Endothelial cell of umbilical vein (primary cell): ENCODE measurements around the gene WNT9B. TPM values are rescaled to one million over a fixed set of nuclear protein-coding genes. Genes with fewer than 3 reads are reported as not detected.

Experiments used
- BruUV-seq: library from RNA; stranded (reverse); fragments of 400-500 nt; replicated peaks from 2 replicates; lab custom pipeline; 2021; lab: Mats Ljungman, UMichigan
- CTCF ChIA-PET: fragments of 300-600, 350-600 bp; sonication (Branson Sonifier 250); formaldehyde crosslinking; loops from one replicate; lab custom pipeline; 2021; ENCODE audit warnings: antibody characterized with exemption, inconsistent platforms; lab: Charles Lee
- POLR2A ChIA-PET: fragments of 300-600, 350-600 bp; sonication (Branson Sonifier 250); formaldehyde crosslinking; loops from one replicate; lab custom pipeline; 2021; ENCODE audit warnings: antibody characterized with exemption, inconsistent platforms; lab: Charles Lee
- DNase-seq: peaks from one replicate; pipeline ENCODE4 v3.0.0-alpha.2; 2011; ENCODE audit warnings: low read depth, low spot score
- FAIRE-seq: peaks from 2 replicates; lab custom pipeline; 2011; peaks lifted over from hg19 to GRCh38; lab: Jason Lieb, UNC
- H2AFZ ChIP-seq: 2 replicates; pipeline ENCODE4 v1.6.0; 2012; ENCODE audit warnings: low read depth, low read length, control low read depth, inconsistent platforms
- H3K27ac ChIP-seq: 2 replicates; pipeline ENCODE4 v1.5.1; 2011; ENCODE audit warnings: low read depth, mild to moderate bottlenecking, control low read depth, low read length, moderate library complexity; ENCODE audit not compliant: insufficient read depth
- H3K27me3 ChIP-seq, 2 experiments: 2 replicates each; pipeline versions ENCODE4 v1.6.0 to v1.6.1; 2011; ENCODE audit warnings: low read length in 2 of 2, mixed read lengths in 1 of 2; ENCODE audit not compliant: control insufficient read depth in 2 of 2, insufficient read depth in 2 of 2
- H3K36me3 ChIP-seq, 2 experiments: 2 replicates in 1 of 2; 3 replicates in 1 of 2; pipeline ENCODE4 v1.5.1; 2011; ENCODE audit warnings: low read length in 2 of 2, mild to moderate bottlenecking in 1 of 2, moderate library complexity in 1 of 2; ENCODE audit not compliant: control insufficient read depth in 2 of 2, insufficient read depth in 2 of 2; ENCODE audit errors: extremely low read depth in 1 of 2
- H3K4me1 ChIP-seq: 3 replicates; pipeline ENCODE4 v1.5.1; 2011; ENCODE audit warnings: mild to moderate bottlenecking, low read length; ENCODE audit not compliant: control insufficient read depth, insufficient read depth; ENCODE audit errors: extremely low read depth
- H3K4me2 ChIP-seq: 2 replicates; pipeline ENCODE4 v1.6.1; 2011; ENCODE audit warnings: low read length, control low read depth, mixed read lengths; ENCODE audit not compliant: insufficient read depth
- H3K4me3 ChIP-seq, 3 experiments: fragments of 200-600 bp in 1 of 3; sonication (generic), shearing (Covaris generic) in 1 of 3; replicated peaks in 1 of 3; 2 replicates each; pipeline ENCODE4 v1.5.1; 2011 to 2016; ENCODE audit warnings: control low read depth in 3 of 3, low read length in 3 of 3, mild to moderate bottlenecking in 2 of 3, inconsistent platforms in 1 of 3, low read depth in 1 of 3, moderate library complexity in 1 of 3; ENCODE audit not compliant: insufficient read depth in 1 of 3
- H3K79me2 ChIP-seq: 2 replicates; pipeline ENCODE4 v1.6.0; 2012; ENCODE audit warnings: low read length, inconsistent platforms; ENCODE audit not compliant: control insufficient read depth, insufficient read depth
- H3K9ac ChIP-seq: replicated peaks from 2 replicates; pipeline ENCODE3; 2011; ENCODE audit warnings: low read length, control low read depth; ENCODE audit not compliant: insufficient read depth; ENCODE audit errors: extremely low read depth
- H3K9me1 ChIP-seq: replicated peaks from 3 replicates; pipeline ENCODE4 v1.6.0; 2011; ENCODE audit warnings: mild to moderate bottlenecking, low read length; ENCODE audit not compliant: control insufficient read depth, insufficient read depth; ENCODE audit errors: extremely low read depth
- H3K9me3 ChIP-seq: replicated peaks from 2 replicates; pipeline ENCODE4 v1.5.1; 2012; ENCODE audit warnings: low read length, inconsistent platforms; ENCODE audit not compliant: control insufficient read depth, insufficient read depth
- H4K20me1 ChIP-seq: replicated peaks from 2 replicates; pipeline ENCODE3; 2011; ENCODE audit warnings: mild to moderate bottlenecking, low read length; ENCODE audit not compliant: control insufficient read depth, insufficient read depth; ENCODE audit errors: extremely low read depth
- CTCF ChIP-seq, 2 donors: IDR thresholded peaks; 1 replicate in 1 of 2; 2 replicates in 1 of 2; pipeline ENCODE4 v1.5.1; 2011; ENCODE audit warnings: low read length in 2 of 2, mild to moderate bottlenecking in 2 of 2, moderate library complexity in 2 of 2, control low read depth in 1 of 2, inconsistent platforms in 1 of 2, low read depth in 1 of 2; ENCODE audit not compliant: insufficient read depth in 1 of 2; ENCODE audit errors: extremely low read depth in 1 of 2
- EZH2 ChIP-seq: IDR thresholded peaks from 2 replicates; pipeline ENCODE4 v1.6.1; 2012; ENCODE audit warnings: borderline replicate concordance, low read depth, mild to moderate bottlenecking, moderate library complexity, low read length, inconsistent platforms; ENCODE audit not compliant: severe bottlenecking
- FOS ChIP-seq: IDR thresholded peaks from 2 replicates; pipeline ENCODE4 v1.6.1; 2011; ENCODE audit warnings: mild to moderate bottlenecking, low read length, moderate library complexity, borderline replicate concordance; ENCODE audit not compliant: insufficient read depth
- GATA2 ChIP-seq: IDR thresholded peaks from 2 replicates; pipeline ENCODE4 v1.7.0; 2011; ENCODE audit warnings: low read depth, mild to moderate bottlenecking, moderate library complexity, mixed read lengths, low read length; ENCODE audit not compliant: insufficient read length, insufficient read depth
- JUN ChIP-seq: IDR thresholded peaks from 2 replicates; pipeline ENCODE4 v1.6.1; 2011; ENCODE audit warnings: borderline replicate concordance, low read depth; ENCODE audit not compliant: insufficient read length, insufficient read depth
- MAX ChIP-seq: IDR thresholded peaks from 2 replicates; pipeline ENCODE4 v1.6.1; 2011; ENCODE audit not compliant: insufficient read depth, insufficient read length
- MYC ChIP-seq: IDR thresholded peaks from one replicate; pipeline ENCODE4 v1.6.1; 2011; ENCODE audit warnings: mild to moderate bottlenecking, low read depth, low read length
- POLR2A ChIP-seq: IDR thresholded peaks from 2 replicates; pipeline ENCODE4 v1.6.1; 2012; ENCODE audit warnings: low read depth, mild to moderate bottlenecking, control low read depth, low read length
- POLR2AphosphoS5 ChIP-seq: IDR thresholded peaks from 2 replicates; pipeline ENCODE4 v1.6.1; 2012; ENCODE audit warnings: low read depth, mild to moderate bottlenecking, control low read depth, low read length, moderate library complexity; ENCODE audit not compliant: insufficient read depth
- dilution Hi-C: fragments of 300-500 bp; cut with MboI; formaldehyde crosslinking; loops from one replicate; pipeline ENCODE4 v1.15.0; 2019; ENCODE audit warnings: low sequenced_read_pairs; ENCODE audit not compliant: extremely low pct_ligation_motif_present
- intact Hi-C: fragments of 100-400 bp; cut with micrococcal nuclease; formaldehyde crosslinking; loops from one replicate; pipeline ENCODE4 v1.10.0; 2022
- polyA plus RNA-seq, 4 experiments: library from polyadenylated mRNA; depleted of rRNA in 3 of 4; stranded (reverse) in 3 of 4; unstranded in 1 of 4; fragments of >200 nt; gene quantifications; 2 replicates each; pipeline versions ENCODE4 v1.2.1 to v1.2.3, GENCODE V29; 2011 to 2012; ENCODE audit warnings: missing spikeins in 1 of 4
- total RNA-seq: library from RNA; stranded (reverse); gene quantifications from 2 replicates; pipeline ENCODE4 v1.2.3, GENCODE V29; 2021

The WNT9B gene
- total and polyA plus RNA-seq, 2 donors (not counting 3 experiments of a cell fraction or from before 2014, with no cell fraction given) = not detected

GRCh38 chr17:46815474-46816353 is 35.7 kb upstream of the WNT9B start:
- ChIA-PET CTCF (interaction anchor here (0.7 to 2.7 kb wide), 5 partner anchors 10 to 127 kb away, joined by 3 to 11 read pairs (median 8); no protein-coding TSS in a partner anchor), POLR2A (no interaction called here)
- Histone ChIP-seq H3K4me3 (no peak overlapping the region), H3K4me1 (no peaks in the 10 kb centered on the region), H4K20me1 (no peaks in the 10 kb centered on the region), H3K36me3 (no peaks in the 10 kb centered on the region), H2AFZ (no peak overlapping the region), H3K27me3 (peaks cover 46 to 55% of the 10 kb centered on the region in 2 experiments), H3K9me3 (no peaks in the 10 kb centered on the region), H3K27ac (no peak overlapping the region), H3K79me2 (no peaks in the 10 kb centered on the region), H3K9me1 (no peaks in the 10 kb centered on the region), H3K9ac (no peak overlapping the region), H3K4me2 (no peak overlapping the region)
- FAIRE-seq (no peak), DNase-seq (no peak)
- intact Hi-C loops (no loop called here), dilution Hi-C loops (no loop called here)
- no peak for TF ChIP-seq GATA2
- TF ChIP-seq EZH2 = no peak
- TF ChIP-seq FOS = no peak
- TF ChIP-seq MAX = no peak
- TF ChIP-seq JUN = no peak
- TF ChIP-seq POLR2AphosphoS5 = no peak
- no peak for TF ChIP-seq MYC
- no peak for TF ChIP-seq POLR2A
- TF ChIP-seq CTCF (IDR thresholded peaks at IDR 0.05; ENCODE audit: extremely low read depth in 1 of 2, insufficient read depth in 1 of 2, low read depth in 1 of 2, low read length in 2 of 2) = no peak
- BruUV-seq = no TSS peak
